Panc1 (cell line): ENCODE results near the gene ABLIM2.

ENCODE experiments used
- CTCF ChIP-seq: fragments of 450-650 bp; IDR thresholded peaks from 2 replicates; pipeline ENCODE4 v1.5.1; 2017; ENCODE audit warnings: mild to moderate bottlenecking
- TCF7L2 ChIP-seq: IDR thresholded peaks from 2 replicates; pipeline ENCODE4 v1.6.1; 2011; ENCODE audit warnings: mild to moderate bottlenecking, low read depth, low read length, inconsistent platforms

GRCh38 chr4:7956934-7957656 is 201.5 kb downstream of the ABLIM2 start:
- TF ChIP-seq CTCF: no peak
- TF ChIP-seq TCF7L2: no peak
